Mucosa of descending colon (tissue), 3 donors: ENCODE data around the gene KRT6C. TPM values are rescaled to one million over a fixed set of nuclear protein-coding genes. Genes with fewer than 3 reads are reported as not detected.
A peak's percentile ranks its signal among the peaks of the same experiment; 100 is the strongest.

ENCODE experiments used
- ATAC-seq: fragments of 200-7000 bp; cut with Tn5 transposase; one replicate; pipeline ENCODE4 v1.9.1; 2020; ENCODE audit warnings: mild to moderate bottlenecking, moderate library complexity
- DNase-seq, 3 donors: peaks; one replicate each; pipeline ENCODE4 v3.0.0-alpha.2; 2020
- H3K36me3 ChIP-seq: fragments of 200-600 bp; one replicate; pipeline ENCODE4 v1.8.0; 2021; ENCODE audit warnings: low read depth, mild to moderate bottlenecking
- H3K4me1 ChIP-seq: fragments of 200-600 bp; one replicate; pipeline ENCODE4 v1.8.0; 2021; ENCODE audit warnings: low read depth, mild to moderate bottlenecking
- H3K4me3 ChIP-seq: fragments of 200-600 bp; one replicate; pipeline ENCODE4 v1.8.0; 2021; ENCODE audit warnings: mild to moderate bottlenecking
- H3K9me3 ChIP-seq: fragments of 200-600 bp; one replicate; pipeline ENCODE4 v1.8.0; 2021; ENCODE audit warnings: mild to moderate bottlenecking
- CTCF ChIP-seq: fragments of 200-600 bp; IDR thresholded peaks from one replicate; pipeline ENCODE4 v1.8.0; 2022; ENCODE audit warnings: antibody characterized with exemption, mild to moderate bottlenecking
- intact Hi-C, 2 donors: fragments of 100-400 bp; cut with DNase I in 1 of 2; cut with micrococcal nuclease in 1 of 2; formaldehyde crosslinking; loops; one replicate each; pipeline versions ENCODE4 v1.11.0 to v1.11.1; 2022; cut with DNase I, micrococcal nuclease
- total RNA-seq, 3 donors: library from RNA; stranded (reverse); fragmentation: NEBNext Ultra II Directional in 2 of 3; extraction: Animal tissue kit (Norgen Biotek cat#: 25700) in 2 of 3; gene quantifications; one replicate each; pipeline versions ENCODE4 v1.2.1 to v1.2.4, GENCODE V29; 2021 to 2023
- donor health status: DM: no; HTN: no; CAD: no; lungs with moderate emphysema.
- donor health status: DM: no; HTN: no; CAD: no.
- donor health status: DM: no; HTN: yes; CAD: no.

The KRT6C gene
- total RNA-seq, 3 donors from 2014 or later, result 0.20 TPM; not detected in 2

GRCh38 chr12:52439845-52440244 lies 33.8 kb downstream of the KRT6C start:
- H3K4me3 ChIP-seq, result no peak overlapping the region
- peaks cover 8% of the 10 kb centered on the region for H3K4me1 ChIP-seq
- H3K36me3 ChIP-seq, result no peaks in the 10 kb centered on the region
- intact Hi-C loops, result no loop called here
- DNase-seq, result no peak
- no peak for ATAC-seq
- TF ChIP-seq CTCF, result no peak
- no peaks in the 10 kb centered on the region for H3K9me3 ChIP-seq

DNA sequence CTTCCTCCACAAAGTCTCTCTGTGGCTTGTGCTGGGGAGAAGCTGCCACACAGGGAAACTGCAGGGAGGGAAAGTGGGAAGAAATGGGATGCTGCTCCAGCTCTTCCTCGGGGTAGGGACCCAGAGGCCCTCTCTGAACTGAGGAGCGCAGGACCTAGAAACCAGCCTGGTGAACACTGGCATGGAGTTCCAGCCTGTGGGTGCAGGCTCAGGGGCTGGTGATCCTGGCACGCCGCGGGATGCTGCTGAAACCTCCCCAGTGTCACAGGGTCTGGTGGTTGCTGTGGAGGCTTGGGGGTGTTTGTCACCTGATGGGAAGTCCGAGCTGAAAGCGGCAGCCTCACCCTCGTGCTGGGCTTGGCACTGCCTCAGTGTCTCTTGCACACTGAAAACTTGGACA lies 34.2 kb downstream of the KRT6C start:
- DNase-seq (no peak), ATAC-seq (no peak)
- TF ChIP-seq CTCF, result no peak
- Histone ChIP-seq H3K9me3 (no peaks in the 10 kb centered on the region), H3K4me1 (peaks cover 8% of the 10 kb centered on the region), H3K36me3 (no peaks in the 10 kb centered on the region), H3K4me3 (no peak overlapping the region)
- intact Hi-C loops, result no loop called here

DNA sequence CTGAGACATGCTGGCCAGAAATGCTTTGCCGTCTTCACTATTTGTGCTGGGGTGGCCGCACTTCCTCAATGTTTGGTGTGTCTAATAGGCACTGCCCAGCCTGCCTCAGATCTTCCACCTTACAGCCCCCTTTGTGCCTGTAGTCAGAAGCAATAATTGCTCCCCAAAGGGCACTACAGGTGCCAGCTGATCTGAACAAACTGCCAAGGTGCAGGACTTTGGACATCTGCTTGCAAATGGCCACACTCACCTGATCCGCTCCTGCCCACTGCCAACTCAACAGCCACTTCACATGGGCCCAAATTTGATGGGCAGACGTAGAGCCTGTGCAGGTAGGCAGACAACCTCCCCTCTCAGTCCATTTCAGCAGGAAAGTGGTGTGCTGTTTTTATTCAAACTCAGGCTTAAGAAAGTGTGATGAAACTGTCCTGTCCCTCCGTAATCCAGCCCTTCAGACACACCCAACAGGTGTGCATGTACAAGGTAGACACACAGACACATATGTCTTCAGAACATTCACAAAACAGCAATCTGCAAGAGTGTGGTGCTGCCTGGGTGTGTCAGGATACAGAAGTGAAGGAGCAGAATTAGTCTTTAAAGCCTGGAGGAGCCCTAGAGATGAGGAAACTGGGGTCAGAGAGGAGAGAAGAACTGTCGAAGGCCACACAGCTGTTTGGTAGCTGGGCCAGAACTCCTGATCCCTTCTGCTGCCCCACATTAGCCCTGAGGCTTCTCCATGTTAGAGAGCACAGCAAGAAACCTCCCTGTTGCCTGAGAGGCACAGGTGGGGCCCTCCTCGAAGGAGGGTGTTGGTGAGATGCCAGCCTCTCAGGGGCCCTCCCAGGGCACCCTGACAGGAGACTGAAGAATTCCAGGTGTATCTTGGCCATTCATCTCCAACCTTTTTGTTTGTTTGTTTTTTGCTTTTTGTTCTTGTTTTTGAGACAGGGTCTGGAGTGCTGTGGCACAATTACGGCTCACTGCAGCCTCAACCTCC lies 35.0 kb downstream of the KRT6C start:
- Histone ChIP-seq H3K4me3 (no peak overlapping the region), H3K36me3 (no peaks in the 10 kb centered on the region), H3K4me1 (peaks cover 8% of the 10 kb centered on the region), H3K9me3 (no peaks in the 10 kb centered on the region)
- TF ChIP-seq CTCF, result no peak
- peak; percentile 37 for ATAC-seq
- DNase-seq, result no peak
- intact Hi-C loops, result no loop called here

GRCh38 chr12:52437508-52437907 lies 36.1 kb downstream of the KRT6C start:
- no peaks in the 10 kb centered on the region for H3K9me3 ChIP-seq
- H3K36me3 ChIP-seq, result no peaks in the 10 kb centered on the region
- no peak overlapping the region for H3K4me3 ChIP-seq
- ATAC-seq (peak; percentile 21), DNase-seq (peak in 1 of 3 donors; percentile 47)
- intact Hi-C loops, result no loop called here
- TF ChIP-seq CTCF, result no peak
- peaks cover 8% of the 10 kb centered on the region for H3K4me1 ChIP-seq

DNA sequence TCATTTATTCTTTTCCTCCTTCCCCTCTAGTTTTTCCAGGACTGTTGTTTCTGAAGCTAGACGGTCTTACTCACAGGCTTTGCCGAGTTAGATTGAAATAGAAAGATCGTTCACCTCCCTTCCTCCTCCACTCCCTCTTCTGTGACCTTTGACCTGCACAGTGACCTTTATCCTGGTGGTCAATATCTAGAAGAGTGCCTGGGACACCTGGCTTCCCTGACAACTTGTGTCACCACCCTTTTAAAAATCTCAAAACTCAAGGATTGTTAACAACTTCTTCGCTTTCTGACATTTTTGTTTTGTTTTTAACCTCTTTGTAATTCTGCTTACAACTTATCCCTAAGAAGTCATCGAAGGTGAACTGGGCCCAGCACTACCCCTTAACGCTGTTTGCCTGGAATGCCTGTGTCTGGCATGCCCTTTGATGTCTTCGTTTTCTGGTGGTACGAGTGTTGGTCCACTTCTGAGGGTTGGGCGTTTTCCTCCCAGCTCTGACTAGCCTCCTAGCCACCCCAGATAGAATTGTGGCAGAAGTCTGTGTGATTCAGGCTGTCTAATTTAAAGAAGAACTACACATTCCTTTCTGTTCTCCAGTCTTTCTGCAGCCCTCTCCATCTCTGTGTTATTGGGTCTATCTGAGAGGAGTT lies 36.7 kb downstream of the KRT6C start:
- H3K4me3 ChIP-seq, result no peak overlapping the region
- ATAC-seq (peak; percentile 27), DNase-seq (no peak)

More for the DNA sequence above, 36.7 kb downstream of the KRT6C start:
- no peak for TF ChIP-seq CTCF
- no peaks in the 10 kb centered on the region for H3K9me3 ChIP-seq
- no peaks in the 10 kb centered on the region for H3K36me3 ChIP-seq
- H3K4me1 ChIP-seq, result peaks cover 8% of the 10 kb centered on the region
- intact Hi-C loops, result no loop called here
